Natural killer cell (primary cell): ENCODE data around the gene CABLES2. TPM values are rescaled to one million over a fixed set of nuclear protein-coding genes. Genes with fewer than 3 reads are reported as not detected.

Experiments used
- ATAC-seq, 3 donors: fragments of 150-1000 bp in 2 of 3; fragments of 200-7000 bp in 1 of 3; cut with Tn5 transposase; 1 replicate in 1 of 3; 2 replicates in 2 of 3; pipeline ENCODE4 v1.10.0; 2021; ENCODE audit warnings: mild to moderate bottlenecking in 2 of 3, moderate library complexity in 2 of 3
- DNase-seq, 2 donors: peaks; one replicate each; pipeline versions ENCODE4 v3.0.0 to v3.0.0-alpha.2; 2013 to 2021; ENCODE audit warnings: mixed read lengths in 1 of 2
- H3K27ac ChIP-seq: one replicate; pipeline ENCODE4 v1.5.1; 2013; ENCODE audit warnings: mild to moderate bottlenecking, low read length
- H3K27me3 ChIP-seq: one replicate; pipeline ENCODE4 v1.6.1; 2013; ENCODE audit warnings: low read length; ENCODE audit not compliant: control insufficient read depth, insufficient read depth
- H3K36me3 ChIP-seq: one replicate; pipeline ENCODE4 v1.6.1; 2013; ENCODE audit warnings: low read length; ENCODE audit not compliant: control insufficient read depth, insufficient read depth
- H3K4me1 ChIP-seq: one replicate; pipeline ENCODE4 v1.6.1; 2013; ENCODE audit warnings: low read length; ENCODE audit not compliant: control insufficient read depth, insufficient read depth
- H3K4me3 ChIP-seq: one replicate; pipeline ENCODE4 v1.5.1; 2013; ENCODE audit warnings: low read length
- H3K9me3 ChIP-seq: one replicate; pipeline ENCODE4 v1.6.1; 2013; ENCODE audit warnings: low read length; ENCODE audit not compliant: control insufficient read depth, insufficient read depth
- H3K27ac Mint-ChIP-seq, 2 donors: one replicate each; pipeline ENCODE4 v1.8.0; 2022; ENCODE audit warnings: mild to moderate bottlenecking in 2 of 2, mixed read lengths in 2 of 2, moderate library complexity in 1 of 2
- H3K27me3 Mint-ChIP-seq, 2 donors: one replicate each; pipeline ENCODE4 v1.8.0; 2022; ENCODE audit warnings: low read depth in 2 of 2, mixed read lengths in 2 of 2
- H3K36me3 Mint-ChIP-seq: one replicate; pipeline ENCODE4 v1.8.0; 2022; ENCODE audit warnings: mixed read lengths
- H3K4me1 Mint-ChIP-seq, 2 donors: one replicate each; pipeline ENCODE4 v1.8.0; 2022; ENCODE audit warnings: mixed read lengths in 2 of 2
- H3K4me3 Mint-ChIP-seq: one replicate; pipeline ENCODE4 v1.8.0; 2022; ENCODE audit warnings: mild to moderate bottlenecking, moderate library complexity, mixed read lengths
- H3K9me3 Mint-ChIP-seq, 2 donors: one replicate each; pipeline ENCODE4 v1.8.0; 2022; ENCODE audit warnings: mixed read lengths in 2 of 2
- CTCF ChIP-seq: fragments of 200-600 bp; IDR thresholded peaks from one replicate; pipeline ENCODE4 v1.8.0; 2022; ENCODE audit warnings: antibody characterized with exemption
- WGBS: methylation state at CpG from one replicate; pipeline ENCODE4 v1.1.7; 2013; ENCODE audit warnings: missing lambda C conversion rate; ENCODE audit not compliant: insufficient coverage; 5-methylcytosine and 5-hydroxymethylcytosine counted together
- intact Hi-C: fragments of 100-400 bp; cut with micrococcal nuclease; formaldehyde crosslinking; loops from one replicate; pipeline ENCODE4 v1.14.2; 2022
- total RNA-seq, 4 donors: library from RNA; stranded (reverse); fragments of 120-200 nt in 1 of 4; gene quantifications; one replicate each; pipeline versions ENCODE4 v1.2.3 to v1.2.4, GENCODE V29; 2013 to 2022

The CABLES2 gene
- total RNA-seq, 3 donors from 2014 or later (not counting 1 experiment from before 2014, with no cell fraction given): 8.0 to 9.3 (median 8.4) TPM

- Histone ChIP-seq H3K9me3 (no peaks in the 10 kb centered on the region), H3K36me3 (no peaks in the 10 kb centered on the region), H3K27ac (no peak overlapping the region), H3K4me3 (no peak overlapping the region), H3K27me3 (no peaks in the 10 kb centered on the region), H3K4me1 (no peaks in the 10 kb centered on the region)
- no peaks in the 10 kb centered on the region for H3K36me3 Mint-ChIP-seq
- DNase-seq (no peak), ATAC-seq (no peak)
- H3K27me3 Mint-ChIP-seq: no peaks in the 10 kb centered on the region
- no peaks in the 10 kb centered on the region for H3K9me3 Mint-ChIP-seq
- no peak overlapping the region for H3K27ac Mint-ChIP-seq
- TF ChIP-seq CTCF: no peak
- no peak overlapping the region for H3K4me3 Mint-ChIP-seq
- no peaks in the 10 kb centered on the region for H3K4me1 Mint-ChIP-seq
- 82% methylated on average over 11 of the region's 11 CpGs for WGBS
- intact Hi-C loops: no loop called here
Measured at GRCh38 chr20:62355516-62355877, 51.6 kb downstream of the CABLES2 start.

- no peaks in the 10 kb centered on the region for H3K27me3 ChIP-seq
- H3K4me3 ChIP-seq: no peak overlapping the region
- Mint-ChIP-seq H3K36me3 (no peaks in the 10 kb centered on the region), H3K27ac (no peak overlapping the region), H3K4me3 (no peak overlapping the region), H3K4me1 (no peaks in the 10 kb centered on the region), H3K9me3 (no peaks in the 10 kb centered on the region), H3K27me3 (no peaks in the 10 kb centered on the region)
- no peak for ATAC-seq
- intact Hi-C loops: no loop called here
- whole genome bisulfite sequencing: 73% methylated on average over 16 of the region's 16 CpGs
- H3K36me3 ChIP-seq: no peaks in the 10 kb centered on the region
- DNase-seq: no peak
- H3K9me3 ChIP-seq: no peaks in the 10 kb centered on the region
- H3K27ac ChIP-seq: no peak overlapping the region
- no peaks in the 10 kb centered on the region for H3K4me1 ChIP-seq
- no peak for TF ChIP-seq CTCF
Measured at GRCh38 chr20:62354811-62355341, 52.2 kb downstream of the CABLES2 start.

- H3K4me3 Mint-ChIP-seq: no peak overlapping the region
Measured at GRCh38 chr20:62354031-62354808, 52.9 kb downstream of the CABLES2 start.

More at GRCh38 chr20:62354031-62354808, 52.9 kb downstream of the CABLES2 start:
- Mint-ChIP-seq H3K36me3 (no peaks in the 10 kb centered on the region), H3K9me3 (no peaks in the 10 kb centered on the region), H3K27me3 (no peaks in the 10 kb centered on the region), H3K27ac (no peak overlapping the region), H3K4me1 (no peaks in the 10 kb centered on the region)
- Histone ChIP-seq H3K27ac (no peak overlapping the region), H3K36me3 (no peaks in the 10 kb centered on the region), H3K27me3 (no peaks in the 10 kb centered on the region), H3K9me3 (no peaks in the 10 kb centered on the region), H3K4me3 (no peak overlapping the region), H3K4me1 (no peaks in the 10 kb centered on the region)
- no peak for TF ChIP-seq CTCF
- WGBS: 82% methylated on average over 13 of the region's 14 CpGs
- intact Hi-C loops: no loop called here
- ATAC-seq (no peak), DNase-seq (no peak)
